Neuronal stem cell (in vitro differentiated cells): ENCODE results near the gene JAG2.

Experiments
- DNase-seq: peaks from one replicate; pipeline ENCODE4 v3.0.0-alpha.2; 2013; ENCODE audit warnings: low spot score
- H2AFZ ChIP-seq: one replicate; pipeline ENCODE4 v1.6.1; 2013; ENCODE audit warnings: mild to moderate bottlenecking, low read length, inconsistent platforms
- H2AK5ac ChIP-seq: 2 replicates; pipeline ENCODE4 v1.6.1; 2013; ENCODE audit warnings: low read depth, mild to moderate bottlenecking, inconsistent platforms, low read length, moderate library complexity, mixed read lengths
- H2BK120ac ChIP-seq: 2 replicates; pipeline ENCODE4 v1.6.1; 2013; ENCODE audit warnings: low read depth, mild to moderate bottlenecking, inconsistent platforms, low read length, moderate library complexity, mixed read lengths
- H2BK12ac ChIP-seq: one replicate; pipeline ENCODE4 v1.6.1; 2013; ENCODE audit warnings: low read length, inconsistent platforms
- H2BK15ac ChIP-seq: 2 replicates; pipeline ENCODE4 v1.6.1; 2013; ENCODE audit warnings: mild to moderate bottlenecking, low read length, inconsistent platforms, mixed read lengths
- H2BK5ac ChIP-seq: one replicate; pipeline ENCODE4 v1.6.1; 2013; ENCODE audit warnings: inconsistent platforms, mild to moderate bottlenecking, low read length, moderate library complexity
- H3K14ac ChIP-seq: one replicate; pipeline ENCODE4 v1.6.1; 2013; ENCODE audit warnings: low read length, inconsistent platforms
- H3K18ac ChIP-seq: 2 replicates; pipeline ENCODE4 v1.6.1; 2013; ENCODE audit warnings: low read length, inconsistent platforms
- H3K23ac ChIP-seq: 2 replicates; pipeline ENCODE4 v1.6.1; 2013; ENCODE audit warnings: low read depth, mild to moderate bottlenecking, mixed read lengths, low read length, inconsistent platforms; ENCODE audit not compliant: poor library complexity
- H3K27ac ChIP-seq: replicated peaks from 3 replicates; pipeline ENCODE4 v1.5.1; 2013; ENCODE audit warnings: low read length, inconsistent platforms
- H3K27me3 ChIP-seq, 3 experiments: 2 replicates each; pipeline ENCODE4 v1.6.1; 2013; ENCODE audit warnings: low read length in 3 of 3, mild to moderate bottlenecking in 2 of 3, inconsistent platforms in 1 of 3, low read depth in 1 of 3, mixed read lengths in 1 of 3, moderate library complexity in 1 of 3; ENCODE audit not compliant: control insufficient read depth in 3 of 3, insufficient read depth in 3 of 3
- H3K36me3 ChIP-seq, 2 donors: replicated peaks in 1 of 2; 2 replicates each; pipeline ENCODE4 v1.6.1; 2013; ENCODE audit warnings: low read length in 2 of 2; ENCODE audit not compliant: control insufficient read depth in 2 of 2, insufficient read depth in 2 of 2
- H3K4ac ChIP-seq: 2 replicates; pipeline ENCODE4 v1.6.1; 2013; ENCODE audit warnings: inconsistent platforms, mild to moderate bottlenecking, low read length, moderate library complexity
- H3K4me1 ChIP-seq, 2 donors: 1 replicate in 1 of 2; 2 replicates in 1 of 2; pipeline ENCODE4 v1.6.1; 2013; ENCODE audit warnings: low read length in 2 of 2, low read depth in 1 of 2; ENCODE audit not compliant: control insufficient read depth in 2 of 2, insufficient read depth in 1 of 2
- H3K4me2 ChIP-seq: one replicate; pipeline ENCODE4 v1.6.1; 2013; ENCODE audit warnings: mild to moderate bottlenecking, low read length, inconsistent platforms; ENCODE audit not compliant: insufficient read depth, poor library complexity, severe bottlenecking
- H3K4me3 ChIP-seq, 2 donors: 2 replicates each; pipeline ENCODE4 v1.5.1; 2013; ENCODE audit warnings: low read length in 2 of 2, mild to moderate bottlenecking in 2 of 2, inconsistent platforms in 1 of 2, moderate library complexity in 1 of 2
- H3K79me1 ChIP-seq: one replicate; pipeline ENCODE4 v1.6.1; 2013; ENCODE audit warnings: low read depth, mild to moderate bottlenecking, inconsistent platforms, low read length, moderate library complexity
- H3K9ac ChIP-seq: one replicate; pipeline ENCODE4 v1.6.1; 2013; ENCODE audit warnings: mild to moderate bottlenecking, low read depth, low read length, inconsistent platforms; ENCODE audit not compliant: poor library complexity
- H3K9me3 ChIP-seq, 2 donors: replicated peaks in 1 of 2; 2 replicates each; pipeline versions ENCODE3 to v1.6.1; 2013; ENCODE audit warnings: low read length in 2 of 2, mild to moderate bottlenecking in 2 of 2, inconsistent platforms in 1 of 2, low read depth in 1 of 2, mixed read lengths in 1 of 2, moderate library complexity in 1 of 2; ENCODE audit not compliant: control insufficient read depth in 2 of 2, insufficient read depth in 1 of 2
- H4K8ac ChIP-seq: one replicate; pipeline ENCODE4 v1.6.1; 2013; ENCODE audit warnings: low read depth, mild to moderate bottlenecking, inconsistent platforms, low read length, moderate library complexity
- H4K91ac ChIP-seq: one replicate; pipeline ENCODE4 v1.6.1; 2013; ENCODE audit warnings: low read length, low read depth, mild to moderate bottlenecking, inconsistent platforms; ENCODE audit not compliant: poor library complexity
- WGBS, 2 donors: extraction: QIAGEN DNeasy Blood & Tissue Kit; methylation state at CpG; one replicate each; pipeline ENCODE4 v1.1.7; 2013; ENCODE audit warnings: missing lambda C conversion rate in 2 of 2, mixed read lengths in 1 of 2; ENCODE audit not compliant: insufficient read length in 2 of 2, insufficient replicate concordance in 1 of 2; ENCODE audit errors: extremely low coverage in 2 of 2; 5-methylcytosine and 5-hydroxymethylcytosine counted together

JAG2 gene

GRCh38 chr14:105165134-105165704 lies 3.4 kb downstream of the JAG2 start:
- no peak overlapping the region for H2AFZ ChIP-seq
- H3K4ac ChIP-seq, result peak overlapping the region; percentile 84
- peak overlapping the region; percentile 80 for H3K23ac ChIP-seq
- H3K4me3 ChIP-seq, result no peak overlapping the region
- no peak overlapping the region for H2BK120ac ChIP-seq
- H2AK5ac ChIP-seq, result peak overlapping the region; percentile 94
- peak overlapping the region; percentile 82 for H3K14ac ChIP-seq
- no peak for DNase-seq
- no peaks in the 10 kb centered on the region for H3K9me3 ChIP-seq
- WGBS, 2 donors, result no CpG with 5 or more reads among the region's 10 CpGs
- peaks cover 7 to 55% (median 22%) of the 10 kb centered on the region in 3 experiments for H3K27me3 ChIP-seq
- H3K18ac ChIP-seq, result peak overlapping the region; percentile 64
- H4K8ac ChIP-seq, result peak overlapping the region; percentile 17
- peak overlapping the region; percentile 58 for H2BK12ac ChIP-seq
- H2BK5ac ChIP-seq, result peak overlapping the region; percentile 24
- H3K27ac ChIP-seq, result no peak overlapping the region
- H4K91ac ChIP-seq, result no peak overlapping the region
- H2BK15ac ChIP-seq, result no peak overlapping the region
- H3K4me1 ChIP-seq, result peaks cover 13 to 23% of the 10 kb centered on the region in 2 donors
- H3K4me2 ChIP-seq, result no peak overlapping the region
- peaks cover 12% of the 10 kb centered on the region for H3K79me1 ChIP-seq
- peak overlapping the region; percentile 44 for H3K9ac ChIP-seq
- no peaks in the 10 kb centered on the region for H3K36me3 ChIP-seq

DNA sequence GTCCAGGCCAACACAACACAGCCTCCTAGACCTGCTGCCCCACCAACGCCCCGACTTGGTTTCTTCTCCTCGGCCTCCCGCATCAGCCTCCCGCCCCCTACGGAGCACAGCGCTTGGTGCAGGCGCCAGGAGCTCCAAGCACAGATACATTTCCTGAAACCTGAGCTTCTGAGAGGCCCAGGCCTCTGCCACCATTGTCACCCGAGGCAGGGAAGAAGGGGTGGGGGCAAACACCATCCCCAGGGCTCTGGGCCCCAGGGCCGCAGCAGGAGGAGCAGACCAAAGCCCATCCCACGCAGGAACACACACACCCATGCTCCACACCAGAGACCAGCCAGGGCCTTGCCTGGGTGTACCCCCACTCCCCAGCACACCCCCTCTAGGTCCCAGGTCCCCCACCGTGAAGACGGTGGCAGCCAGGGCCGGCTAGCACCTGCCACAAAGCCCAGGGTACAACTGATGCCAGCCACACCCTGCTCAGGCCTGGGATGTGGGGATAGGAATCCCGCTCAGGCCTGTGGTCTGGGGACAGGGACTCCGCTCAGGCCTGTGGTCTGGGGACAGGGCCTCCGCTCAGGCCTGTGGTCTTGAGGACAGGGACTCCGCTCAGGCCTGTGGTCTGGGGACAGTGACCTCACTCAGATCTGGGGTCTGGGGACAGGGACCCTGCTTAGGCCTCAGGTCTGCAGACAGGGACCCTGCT lies 5.4 kb downstream of the JAG2 start:
- Histone ChIP-seq H3K4me2 (no peak overlapping the region), H3K27ac (no peak overlapping the region), H3K23ac (peak overlapping the region; percentile 95), H2BK15ac (peak overlapping the region; percentile 15), H3K4me1 (peaks cover 10 to 23% of the 10 kb centered on the region in 2 donors), H2AK5ac (peak overlapping the region; percentile 100), H3K79me1 (peaks cover 12% of the 10 kb centered on the region), H2BK120ac (peak overlapping the region; percentile 100), H2BK5ac (peak overlapping the region; percentile 5), H3K9ac (peak overlapping the region; percentile 50), H3K4ac (no peak overlapping the region), H3K9me3 (no peaks in the 10 kb centered on the region), H2BK12ac (peak overlapping the region; percentile 73), H4K91ac (no peak overlapping the region), H3K18ac (peak overlapping the region; percentile 80), H4K8ac (peak overlapping the region; percentile 86), H3K4me3 (no peak overlapping the region), H2AFZ (peak overlapping the region; percentile 78), H3K27me3 (peaks cover 7 to 42% (median 16%) of the 10 kb centered on the region in 3 experiments), H3K36me3 (no peaks in the 10 kb centered on the region), H3K14ac (peak overlapping the region; percentile 100)
- DNase-seq, result no peak
- no CpG with 5 or more reads among the region's 18 CpGs for WGBS, 2 donors

GRCh38 chr14:105162669-105162979 lies 6.0 kb downstream of the JAG2 start:
- H2BK12ac ChIP-seq, result peak overlapping the region; percentile 100
- H3K4ac ChIP-seq, result peak overlapping the region; percentile 89
- H3K27me3 ChIP-seq, result peaks cover 4 to 41% (median 12%) of the 10 kb centered on the region in 3 experiments
- H3K27ac ChIP-seq, result no peak overlapping the region
- H3K4me1 ChIP-seq, result peaks cover 10 to 21% of the 10 kb centered on the region in 2 donors
- H3K9me3 ChIP-seq, result no peaks in the 10 kb centered on the region
- no peak for DNase-seq
- peak overlapping the region; percentile 19 for H4K91ac ChIP-seq
- H2AFZ ChIP-seq, result peak overlapping the region; percentile 78
- no peak overlapping the region for H3K4me2 ChIP-seq
- H3K14ac ChIP-seq, result peak overlapping the region; percentile 100
- peak overlapping the region; percentile 100 for H2AK5ac ChIP-seq
- H2BK120ac ChIP-seq, result peak overlapping the region; percentile 100
- H2BK15ac ChIP-seq, result peak overlapping the region; percentile 100
- peak overlapping the region; percentile 50 for H3K9ac ChIP-seq
- peaks cover 10% of the 10 kb centered on the region for H3K79me1 ChIP-seq
- peak overlapping the region; percentile 96 for H3K18ac ChIP-seq
- H3K36me3 ChIP-seq, result no peaks in the 10 kb centered on the region
- peak overlapping the region; percentile 95 for H3K23ac ChIP-seq
- no CpG with 5 or more reads among the region's 2 CpGs for WGBS, 2 donors
- H3K4me3 ChIP-seq, result no peak overlapping the region
- no peak overlapping the region for H4K8ac ChIP-seq
- peak overlapping the region; percentile 94 for H2BK5ac ChIP-seq

DNA sequence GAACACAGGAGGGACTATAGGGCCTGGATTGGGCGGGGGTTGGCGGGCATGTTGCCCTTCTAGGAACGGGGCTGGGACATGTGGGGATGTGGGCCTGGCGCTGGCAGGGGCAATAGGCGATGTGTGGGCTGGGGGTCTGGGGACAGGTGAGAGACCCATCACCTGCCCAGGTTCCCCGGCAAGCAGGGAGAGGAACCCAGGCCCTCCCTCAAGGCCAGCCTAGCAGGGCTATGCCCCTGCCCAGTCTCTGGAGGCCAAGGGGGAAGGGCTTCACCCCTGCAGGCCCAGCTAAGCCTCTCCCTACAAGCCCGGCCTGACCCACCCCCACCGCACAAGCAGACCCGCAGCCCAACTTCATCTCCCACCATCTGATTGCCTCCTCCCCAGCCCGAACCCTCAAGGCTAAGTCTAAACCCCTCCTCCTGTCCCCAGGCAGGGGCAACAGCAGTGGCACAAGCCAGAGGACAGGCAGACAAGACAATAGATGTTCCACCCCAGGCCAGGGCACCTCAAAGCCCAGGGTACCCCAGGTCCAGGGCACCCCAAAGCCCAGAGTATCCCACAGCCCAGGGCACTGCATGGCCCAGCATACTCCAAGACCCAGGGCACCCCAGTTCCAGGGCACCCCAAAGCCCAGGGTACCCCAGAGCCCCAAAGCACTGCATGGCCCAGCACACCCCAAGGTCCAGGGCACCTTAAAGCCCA lies 6.5 kb downstream of the JAG2 start:
- Histone ChIP-seq H2BK5ac (peak overlapping the region; percentile 94), H3K79me1 (peaks cover 10% of the 10 kb centered on the region), H3K4me3 (no peak overlapping the region), H3K4ac (peak overlapping the region; percentile 89), H2BK120ac (peak overlapping the region; percentile 100), H2AFZ (no peak overlapping the region), H3K9ac (peak overlapping the region; percentile 50), H3K14ac (peak overlapping the region; percentile 100), H4K91ac (peak overlapping the region; percentile 19), H3K4me1 (peaks cover 10 to 19% of the 10 kb centered on the region in 2 donors), H2BK15ac (peak overlapping the region; percentile 100), H3K27ac (no peak overlapping the region), H3K27me3 (peaks cover 1 to 42% (median 7%) of the 10 kb centered on the region in 3 experiments), H2AK5ac (peak overlapping the region; percentile 100), H2BK12ac (peak overlapping the region; percentile 100), H3K23ac (peak overlapping the region; percentile 95), H3K9me3 (peaks cover 0 to 1% of the 10 kb centered on the region in 2 donors), H3K4me2 (no peak overlapping the region), H3K18ac (peak overlapping the region; percentile 96), H4K8ac (no peak overlapping the region), H3K36me3 (no peaks in the 10 kb centered on the region)
- no peak for DNase-seq
- no CpG with 5 or more reads among the region's 10 CpGs for WGBS, 2 donors
